RWPE1 (cell line): Measurements from ENCODE around the gene HK1.

Experiments
- CTCF ChIA-PET: fragments of 350-600 bp; sonication (Branson Sonifier 250); formaldehyde crosslinking; extraction: SDS; loops from one replicate; lab custom pipeline; 2021; lab: Yijun Ruan, JAX
- POLR2A ChIA-PET: fragments of 400-600 bp; formaldehyde crosslinking; extraction: SDS; loops from one replicate; lab custom pipeline; 2020; ENCODE audit warnings: antibody characterized with exemption; ENCODE audit not compliant: low non-redundant PET; lab: Yijun Ruan, JAX
- DNase-seq: peaks from one replicate; pipeline ENCODE4 v3.0.0; 2012; ENCODE audit warnings: low spot score
- H3K27ac ChIP-seq: fragments of 450-650 bp; 2 replicates; pipeline ENCODE4 v1.5.1; 2017
- CTCF ChIP-seq: fragments of 450-650 bp; conservative IDR thresholded peaks from 2 replicates; pipeline ENCODE4 v1.5.1; 2017; ENCODE audit warnings: low read depth, mild to moderate bottlenecking

The HK1 gene

GRCh38 chr10:69351589-69351988 is 73.3 kb downstream of the HK1 start:
- ChIA-PET CTCF (interaction anchor here (0.6 to 0.9 kb wide), 7 partner anchors 11 to 1617 kb away, joined by 3 read pairs; no protein-coding TSS in a partner anchor), POLR2A (no interaction called here)
- H3K27ac ChIP-seq, result peak overlapping the region; percentile 93
- DNase-seq, result no peak
- TF ChIP-seq CTCF, result no peak

GRCh38 chr10:69352569-69353264 is 74.4 kb downstream of the HK1 start:
- DNase-seq, result no peak
- ChIA-PET CTCF (interaction anchor here (1.0 kb wide), 1 partner anchor 27 kb away, joined by 5 read pairs; no protein-coding TSS in a partner anchor), POLR2A (no interaction called here)
- H3K27ac ChIP-seq, result peak overlapping the region; percentile 93
- no peak for TF ChIP-seq CTCF

GRCh38 chr10:69353977-69354635 is 75.8 kb downstream of the HK1 start:
- no peak for TF ChIP-seq CTCF
- peak overlapping the region; percentile 89 for H3K27ac ChIP-seq
- ChIA-PET CTCF (no interaction called here), POLR2A (no interaction called here)
- DNase-seq, result no peak

- no peak for DNase-seq
- ChIA-PET POLR2A (no interaction called here), CTCF (no interaction called here)
- H3K27ac ChIP-seq, result peak overlapping the region; percentile 17; the same call in 1 of the 2 replicates
- TF ChIP-seq CTCF, result no peak
Observed at GRCh38 chr10:69356187-69356586, 77.9 kb downstream of the HK1 start.

- DNase-seq, result no peak
- POLR2A ChIA-PET, result interaction anchor here (0.6 kb wide), 1 partner anchor 403 kb away, joined by 5 read pairs; no protein-coding TSS in a partner anchor
- no peak for TF ChIP-seq CTCF
- H3K27ac ChIP-seq, result peak overlapping the region; percentile 68
- CTCF ChIA-PET, result no interaction called here
Observed at GRCh38 chr10:69358148-69358795, 80.0 kb downstream of the HK1 start.

- POLR2A ChIA-PET, result no interaction called here
- CTCF ChIA-PET, result no interaction called here
- TF ChIP-seq CTCF, result no peak
- no peak for DNase-seq
- peak overlapping the region; percentile 87; the same call in 1 of the 2 replicates for H3K27ac ChIP-seq
Observed at GRCh38 chr10:69359148-69359547, 80.9 kb downstream of the HK1 start.
